Ureter (tissue), 1 donor: ENCODE data around the gene SLC24A4. TPM values are rescaled to one million over a fixed set of nuclear protein-coding genes. Genes with fewer than 3 reads are reported as not detected.

Source experiments
- DNase-seq: peaks from one replicate; pipeline ENCODE4 v3.0.0-alpha.2; 2020; ENCODE audit warnings: low spot score
- total RNA-seq: library from RNA; stranded (reverse); gene quantifications from one replicate; pipeline ENCODE4 v1.2.4, GENCODE V29; 2023
- donor health status: DM: yes; HTN: yes; CAD: no.

SLC24A4 gene
- total RNA-seq, 1 donor from 2014 or later: 0.75 TPM

- no peak for DNase-seq
Measured at GRCh38 chr14:92458136-92459029, 135.4 kb downstream of the SLC24A4 start.

GRCh38 chr14:92459030-92459949, 136.3 kb downstream of the SLC24A4 start:
- no peak for DNase-seq

GRCh38 chr14:92459950-92460421, 137.0 kb downstream of the SLC24A4 start:
- no peak for DNase-seq

GRCh38 chr14:92460541-92460915, 137.6 kb downstream of the SLC24A4 start:
- no peak for DNase-seq

GRCh38 chr14:92460916-92461579, 138.1 kb downstream of the SLC24A4 start:
- DNase-seq: peak; percentile 37

- DNase-seq: peak; percentile 26
Measured at GRCh38 chr14:92461891-92462290, 138.9 kb downstream of the SLC24A4 start.

- DNase-seq: peak; percentile 14
Measured at GRCh38 chr14:92462568-92462967, 139.6 kb downstream of the SLC24A4 start.

- DNase-seq: peak; percentile 37
Measured at GRCh38 chr14:92463141-92463540, 140.2 kb downstream of the SLC24A4 start.

GRCh38 chr14:92464156-92464555, 141.2 kb downstream of the SLC24A4 start:
- DNase-seq: peak; percentile 32

GRCh38 chr14:92464716-92465115, 141.8 kb downstream of the SLC24A4 start:
- peak; percentile 41 for DNase-seq

- peak; percentile 32 for DNase-seq
Measured at GRCh38 chr14:92465353-92466055, 142.5 kb downstream of the SLC24A4 start.

- DNase-seq: peak; percentile 24
Measured at GRCh38 chr14:92466059-92466458, 143.1 kb downstream of the SLC24A4 start.

GRCh38 chr14:92469515-92469914, 146.6 kb downstream of the SLC24A4 start:
- no peak for DNase-seq

GRCh38 chr14:92470215-92470614, 147.2 kb downstream of the SLC24A4 start:
- DNase-seq: no peak

GRCh38 chr14:92470811-92471210, 147.8 kb downstream of the SLC24A4 start:
- DNase-seq: no peak

GRCh38 chr14:92471919-92472318, 149.0 kb downstream of the SLC24A4 start:
- DNase-seq: no peak

GRCh38 chr14:92472860-92473259, 149.9 kb downstream of the SLC24A4 start:
- DNase-seq: no peak

- peak; percentile 54 for DNase-seq
Measured at GRCh38 chr14:92473261-92473968, 150.4 kb downstream of the SLC24A4 start.

- DNase-seq: peak; percentile 25
Measured at GRCh38 chr14:92473969-92474535, 151.1 kb downstream of the SLC24A4 start.

- DNase-seq: no peak
Measured at GRCh38 chr14:92475037-92475436, 152.1 kb downstream of the SLC24A4 start.
